Colon (tissue), 2 donors: Measurements from ENCODE around the gene CTXND1.

Experiments
- FAIRE-seq: peaks from 2 replicates; lab custom pipeline; 2012; peaks lifted over from hg19 to GRCh38; lab: Jason Lieb, UNC
- donor health status: control.
- donor health status: control.

Gene CTXND1

GRCh38 chr15:80180986-80181385 is 71.0 kb downstream of the CTXND1 start:
- no peak for FAIRE-seq

- no peak for FAIRE-seq
Observed at GRCh38 chr15:80180468-80180867, 71.5 kb downstream of the CTXND1 start.

GRCh38 chr15:80179935-80180334 is 72.1 kb downstream of the CTXND1 start:
- FAIRE-seq, result no peak

GRCh38 chr15:80179025-80179759 is 72.8 kb downstream of the CTXND1 start:
- FAIRE-seq, result no peak

- no peak for FAIRE-seq
Observed at GRCh38 chr15:80177156-80177555, 74.9 kb downstream of the CTXND1 start.

- FAIRE-seq, result no peak
Observed at GRCh38 chr15:80176443-80176842, 75.6 kb downstream of the CTXND1 start.

GRCh38 chr15:80175436-80175835 is 76.6 kb downstream of the CTXND1 start:
- FAIRE-seq, result no peak

- no peak for FAIRE-seq
Observed at GRCh38 chr15:80174017-80174746, 77.8 kb downstream of the CTXND1 start.

- FAIRE-seq, result no peak
Observed at GRCh38 chr15:80173022-80173759, 78.8 kb downstream of the CTXND1 start.

- no peak for FAIRE-seq
Observed at GRCh38 chr15:80172401-80172800, 79.6 kb downstream of the CTXND1 start.

- no peak for FAIRE-seq
Observed at GRCh38 chr15:80171787-80172186, 80.2 kb downstream of the CTXND1 start.

- no peak for FAIRE-seq
Observed at GRCh38 chr15:80170596-80170995, 81.4 kb downstream of the CTXND1 start.

- FAIRE-seq, result no peak
Observed at GRCh38 chr15:80169768-80170357, 82.2 kb downstream of the CTXND1 start.

- no peak for FAIRE-seq
Observed at GRCh38 chr15:80168421-80168820, 83.6 kb downstream of the CTXND1 start.

GRCh38 chr15:80167936-80168335 is 84.1 kb downstream of the CTXND1 start:
- FAIRE-seq, result no peak

- FAIRE-seq, result no peak
Observed at GRCh38 chr15:80163897-80164296, 88.1 kb downstream of the CTXND1 start.

- no peak for FAIRE-seq
Observed at GRCh38 chr15:80163217-80163616, 88.8 kb downstream of the CTXND1 start.

- no peak for FAIRE-seq
Observed at GRCh38 chr15:80162059-80162554, 89.9 kb downstream of the CTXND1 start.

GRCh38 chr15:80161468-80162016 is 90.5 kb downstream of the CTXND1 start:
- no peak for FAIRE-seq

- no peak for FAIRE-seq
Observed at GRCh38 chr15:80160570-80161156, 91.3 kb downstream of the CTXND1 start.

- no peak for FAIRE-seq
Observed at GRCh38 chr15:80159811-80160569, 92.0 kb downstream of the CTXND1 start.
